OCI-LY3 (cell line): ENCODE results near the gene SUSD4.

Source experiments
- EZH2phosphoT487 ChIP-seq: fragments of 200-600 bp; shearing (Covaris generic); IDR thresholded peaks from 2 replicates; pipeline ENCODE4 v1.6.1; 2018; ENCODE audit warnings: antibody characterized with exemption, mixed run types, low read depth
- TF ChIP-seq, protein P1 (sequence below): fragments of 200-600, 300-600 bp; sonication (generic); IDR thresholded peaks from 2 replicates; pipeline ENCODE4 v1.5.1; 2014; ENCODE audit warnings: antibody characterized with exemption, low read length, low read depth

DNA sequence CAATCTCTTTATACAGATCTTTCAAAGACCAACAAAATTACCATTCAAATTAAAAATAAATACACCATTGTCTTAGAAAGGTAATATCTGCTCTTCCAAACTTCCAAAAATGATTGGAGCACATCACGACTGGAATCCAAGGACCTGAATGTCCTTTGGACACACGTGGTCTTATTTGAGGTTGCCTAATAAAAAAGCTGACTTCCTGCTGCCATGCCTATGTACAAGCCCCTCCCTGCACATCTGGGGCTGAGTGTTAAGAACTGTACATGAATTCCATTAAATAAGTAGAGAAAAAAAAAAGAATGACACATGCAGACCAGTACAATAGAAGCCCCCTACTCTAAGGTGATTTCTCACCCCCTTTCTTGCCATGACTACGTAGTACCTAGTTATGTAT lies 73.6 kb downstream of the SUSD4 start:
- TF ChIP-seq, protein P1, sequence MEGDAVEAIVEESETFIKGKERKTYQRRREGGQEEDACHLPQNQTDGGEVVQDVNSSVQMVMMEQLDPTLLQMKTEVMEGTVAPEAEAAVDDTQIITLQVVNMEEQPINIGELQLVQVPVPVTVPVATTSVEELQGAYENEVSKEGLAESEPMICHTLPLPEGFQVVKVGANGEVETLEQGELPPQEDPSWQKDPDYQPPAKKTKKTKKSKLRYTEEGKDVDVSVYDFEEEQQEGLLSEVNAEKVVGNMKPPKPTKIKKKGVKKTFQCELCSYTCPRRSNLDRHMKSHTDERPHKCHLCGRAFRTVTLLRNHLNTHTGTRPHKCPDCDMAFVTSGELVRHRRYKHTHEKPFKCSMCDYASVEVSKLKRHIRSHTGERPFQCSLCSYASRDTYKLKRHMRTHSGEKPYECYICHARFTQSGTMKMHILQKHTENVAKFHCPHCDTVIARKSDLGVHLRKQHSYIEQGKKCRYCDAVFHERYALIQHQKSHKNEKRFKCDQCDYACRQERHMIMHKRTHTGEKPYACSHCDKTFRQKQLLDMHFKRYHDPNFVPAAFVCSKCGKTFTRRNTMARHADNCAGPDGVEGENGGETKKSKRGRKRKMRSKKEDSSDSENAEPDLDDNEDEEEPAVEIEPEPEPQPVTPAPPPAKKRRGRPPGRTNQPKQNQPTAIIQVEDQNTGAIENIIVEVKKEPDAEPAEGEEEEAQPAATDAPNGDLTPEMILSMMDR, result no peak
- TF ChIP-seq EZH2phosphoT487, result no peak
